Measurements from ENCODE around the gene KIFC3.

The KIFC3 gene

GRCh38 chr16:57722651-57723050 lies 79.6 kb downstream of the KIFC3 start (continued):
- TF ChIP-seq ZNF140 (tag by site-specific recombination; IDR thresholded peaks at IDR 0.05) (no peak), ZNF175 (tag by site-specific recombination; IDR thresholded peaks at IDR 0.05) (no peak), ZNF398 (tag by site-specific recombination; IDR thresholded peaks at IDR 0.05) (no peak), BCL11A (tag by site-specific recombination; IDR thresholded peaks at IDR 0.05; ENCODE audit: low read depth) (no peak), SCRT2 (tag by site-specific recombination; IDR thresholded peaks at IDR 0.05) (no peak), ZNF26 (tag by site-specific recombination; IDR thresholded peaks at IDR 0.05) (no peak)

DNA sequence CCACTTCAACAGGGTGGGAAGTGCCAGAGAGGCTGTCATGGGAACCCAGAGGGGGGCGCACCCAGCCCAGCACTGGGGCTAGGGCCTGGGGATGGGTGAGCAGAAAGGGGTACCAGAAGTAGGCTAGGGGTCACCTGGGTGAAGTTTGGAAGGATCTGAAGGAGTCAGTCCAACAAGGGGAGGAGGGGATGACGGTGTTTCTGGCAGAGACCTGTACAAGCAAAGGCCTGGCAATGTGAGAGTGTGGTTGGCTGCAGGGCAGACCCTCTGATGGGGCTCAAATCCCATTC lies 80.1 kb downstream of the KIFC3 start:
- Histone ChIP-seq H3K4me1 (ENCODE audit: control insufficient read depth, insufficient read depth, low read length) (no peaks in the 10 kb centered on the region), H3K4me3 (ENCODE audit: low read depth, low read length) (no peak overlapping the region), H3K27ac (ENCODE audit: extremely low read depth, low read depth, low read length) (no peak overlapping the region), H3K36me3 (ENCODE audit: control insufficient read depth in 2 of 2, insufficient read depth in 1 of 2, low read length in 2 of 2) (no peaks in the 10 kb centered on the region), H3K9me3 (ENCODE audit: control insufficient read depth, insufficient read depth, low read depth, low read length) (no peaks in the 10 kb centered on the region)
- ChIA-PET CTCF (interaction anchor here (0.6 to 1.1 kb wide), 2 partner anchors 146 to 787 kb away, joined by 3 to 5 read pairs; no protein-coding TSS in a partner anchor), POLR2A (no interaction called here)
- no peak for TF ChIP-seq BCL11A (tag by site-specific recombination; IDR thresholded peaks at IDR 0.05; ENCODE audit: low read depth)

GRCh38 chr16:57721356-57722209 lies 80.7 kb downstream of the KIFC3 start:
- 0 out of 2 replicates have a peak, but pooled peaks have one; percentile 19 for TF ChIP-seq ZFHX2 (tag by site-specific recombination; conservative IDR thresholded peaks at IDR 0.05)
- TF ChIP-seq BCL11A (tag by site-specific recombination; IDR thresholded peaks at IDR 0.05; ENCODE audit: low read depth): no peak
- TF ChIP-seq, protein P1, sequence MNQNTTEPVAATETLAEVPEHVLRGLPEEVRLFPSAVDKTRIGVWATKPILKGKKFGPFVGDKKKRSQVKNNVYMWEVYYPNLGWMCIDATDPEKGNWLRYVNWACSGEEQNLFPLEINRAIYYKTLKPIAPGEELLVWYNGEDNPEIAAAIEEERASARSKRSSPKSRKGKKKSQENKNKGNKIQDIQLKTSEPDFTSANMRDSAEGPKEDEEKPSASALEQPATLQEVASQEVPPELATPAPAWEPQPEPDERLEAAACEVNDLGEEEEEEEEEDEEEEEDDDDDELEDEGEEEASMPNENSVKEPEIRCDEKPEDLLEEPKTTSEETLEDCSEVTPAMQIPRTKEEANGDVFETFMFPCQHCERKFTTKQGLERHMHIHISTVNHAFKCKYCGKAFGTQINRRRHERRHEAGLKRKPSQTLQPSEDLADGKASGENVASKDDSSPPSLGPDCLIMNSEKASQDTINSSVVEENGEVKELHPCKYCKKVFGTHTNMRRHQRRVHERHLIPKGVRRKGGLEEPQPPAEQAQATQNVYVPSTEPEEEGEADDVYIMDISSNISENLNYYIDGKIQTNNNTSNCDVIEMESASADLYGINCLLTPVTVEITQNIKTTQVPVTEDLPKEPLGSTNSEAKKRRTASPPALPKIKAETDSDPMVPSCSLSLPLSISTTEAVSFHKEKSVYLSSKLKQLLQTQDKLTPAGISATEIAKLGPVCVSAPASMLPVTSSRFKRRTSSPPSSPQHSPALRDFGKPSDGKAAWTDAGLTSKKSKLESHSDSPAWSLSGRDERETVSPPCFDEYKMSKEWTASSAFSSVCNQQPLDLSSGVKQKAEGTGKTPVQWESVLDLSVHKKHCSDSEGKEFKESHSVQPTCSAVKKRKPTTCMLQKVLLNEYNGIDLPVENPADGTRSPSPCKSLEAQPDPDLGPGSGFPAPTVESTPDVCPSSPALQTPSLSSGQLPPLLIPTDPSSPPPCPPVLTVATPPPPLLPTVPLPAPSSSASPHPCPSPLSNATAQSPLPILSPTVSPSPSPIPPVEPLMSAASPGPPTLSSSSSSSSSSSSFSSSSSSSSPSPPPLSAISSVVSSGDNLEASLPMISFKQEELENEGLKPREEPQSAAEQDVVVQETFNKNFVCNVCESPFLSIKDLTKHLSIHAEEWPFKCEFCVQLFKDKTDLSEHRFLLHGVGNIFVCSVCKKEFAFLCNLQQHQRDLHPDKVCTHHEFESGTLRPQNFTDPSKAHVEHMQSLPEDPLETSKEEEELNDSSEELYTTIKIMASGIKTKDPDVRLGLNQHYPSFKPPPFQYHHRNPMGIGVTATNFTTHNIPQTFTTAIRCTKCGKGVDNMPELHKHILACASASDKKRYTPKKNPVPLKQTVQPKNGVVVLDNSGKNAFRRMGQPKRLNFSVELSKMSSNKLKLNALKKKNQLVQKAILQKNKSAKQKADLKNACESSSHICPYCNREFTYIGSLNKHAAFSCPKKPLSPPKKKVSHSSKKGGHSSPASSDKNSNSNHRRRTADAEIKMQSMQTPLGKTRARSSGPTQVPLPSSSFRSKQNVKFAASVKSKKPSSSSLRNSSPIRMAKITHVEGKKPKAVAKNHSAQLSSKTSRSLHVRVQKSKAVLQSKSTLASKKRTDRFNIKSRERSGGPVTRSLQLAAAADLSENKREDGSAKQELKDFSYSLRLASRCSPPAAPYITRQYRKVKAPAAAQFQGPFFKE (tag by site-specific recombination; IDR thresholded peaks at IDR 0.05; ENCODE audit: borderline replicate concordance): no peak
- POLR2A ChIA-PET: no interaction called here
- Histone ChIP-seq H3K9me3 (ENCODE audit: control insufficient read depth, insufficient read depth, low read depth, low read length) (no peaks in the 10 kb centered on the region), H3K36me3 (ENCODE audit: control insufficient read depth in 2 of 2, insufficient read depth in 1 of 2, low read length in 2 of 2) (no peaks in the 10 kb centered on the region), H3K4me3 (ENCODE audit: low read depth, low read length) (no peak overlapping the region), H3K27ac (ENCODE audit: extremely low read depth, low read depth, low read length) (no peak overlapping the region), H3K4me1 (ENCODE audit: control insufficient read depth, insufficient read depth, low read length) (no peaks in the 10 kb centered on the region)
- CTCF ChIA-PET: interaction anchor here (0.6 to 0.9 kb wide), 2 partner anchors 121 to 131 kb away, joined by 3 read pairs; no protein-coding TSS in a partner anchor
